GM21723 (cell line): ENCODE measurements around the gene SH3RF2.
"Not testable (repeated sequence)": the region's sequence is repeated elsewhere in the genome, so short reads cannot be mapped to it uniquely, and the experiment has no call there.

ENCODE experiments used
- ATAC-seq: cut with Tn5 transposase; IDR thresholded peaks from one replicate; pipeline ENCODE4 v1.9.1; 2021; ENCODE audit warnings: mild to moderate bottlenecking, moderate library complexity; ENCODE audit not compliant: unreplicated experiment

Gene SH3RF2, protein sequence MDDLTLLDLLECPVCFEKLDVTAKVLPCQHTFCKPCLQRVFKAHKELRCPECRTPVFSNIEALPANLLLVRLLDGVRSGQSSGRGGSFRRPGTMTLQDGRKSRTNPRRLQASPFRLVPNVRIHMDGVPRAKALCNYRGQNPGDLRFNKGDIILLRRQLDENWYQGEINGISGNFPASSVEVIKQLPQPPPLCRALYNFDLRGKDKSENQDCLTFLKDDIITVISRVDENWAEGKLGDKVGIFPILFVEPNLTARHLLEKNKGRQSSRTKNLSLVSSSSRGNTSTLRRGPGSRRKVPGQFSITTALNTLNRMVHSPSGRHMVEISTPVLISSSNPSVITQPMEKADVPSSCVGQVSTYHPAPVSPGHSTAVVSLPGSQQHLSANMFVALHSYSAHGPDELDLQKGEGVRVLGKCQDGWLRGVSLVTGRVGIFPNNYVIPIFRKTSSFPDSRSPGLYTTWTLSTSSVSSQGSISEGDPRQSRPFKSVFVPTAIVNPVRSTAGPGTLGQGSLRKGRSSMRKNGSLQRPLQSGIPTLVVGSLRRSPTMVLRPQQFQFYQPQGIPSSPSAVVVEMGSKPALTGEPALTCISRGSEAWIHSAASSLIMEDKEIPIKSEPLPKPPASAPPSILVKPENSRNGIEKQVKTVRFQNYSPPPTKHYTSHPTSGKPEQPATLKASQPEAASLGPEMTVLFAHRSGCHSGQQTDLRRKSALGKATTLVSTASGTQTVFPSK

DNA sequence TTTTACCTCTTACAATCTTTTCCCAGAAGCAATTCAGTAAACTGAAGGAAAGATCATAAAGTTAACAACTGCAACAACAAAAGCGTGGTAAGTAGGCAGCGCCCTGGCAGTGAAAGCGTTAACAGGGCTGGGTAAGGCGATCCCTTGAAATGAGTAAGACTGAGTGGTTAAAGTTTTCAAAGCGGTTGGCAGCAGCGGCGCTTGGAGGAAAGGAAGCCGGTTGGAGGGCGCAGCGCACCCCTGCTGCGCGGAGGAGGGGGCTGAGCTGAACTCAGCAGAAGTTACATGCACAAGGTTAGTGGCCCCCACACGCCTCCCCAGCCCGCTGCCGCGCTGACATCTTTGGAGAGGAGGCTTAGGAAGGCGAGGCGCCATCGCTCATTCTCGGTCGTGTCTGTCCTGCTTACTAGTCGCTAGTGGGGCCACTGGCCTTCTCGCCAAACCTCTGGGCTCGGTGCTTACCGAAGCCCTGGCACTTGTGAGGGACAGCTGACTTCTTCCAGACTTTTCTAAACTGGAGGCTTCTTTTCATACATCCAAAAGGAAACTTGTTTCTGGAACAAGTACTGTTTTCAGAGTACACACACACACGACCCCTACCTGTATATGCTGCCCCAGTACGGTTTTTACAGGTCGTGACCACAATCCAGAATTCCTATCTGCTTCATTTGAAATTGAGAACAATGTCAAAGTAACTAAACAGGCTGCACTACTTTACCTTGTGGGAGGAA is at the start of gene SH3RF2:
Gene SH3RF2 (plus strand): TSS at position 178 of the 731 bp plus-strand sequence. CDS start 1,351 bp downstream, outside the sequence.
- ATAC-seq = no peak

DNA sequence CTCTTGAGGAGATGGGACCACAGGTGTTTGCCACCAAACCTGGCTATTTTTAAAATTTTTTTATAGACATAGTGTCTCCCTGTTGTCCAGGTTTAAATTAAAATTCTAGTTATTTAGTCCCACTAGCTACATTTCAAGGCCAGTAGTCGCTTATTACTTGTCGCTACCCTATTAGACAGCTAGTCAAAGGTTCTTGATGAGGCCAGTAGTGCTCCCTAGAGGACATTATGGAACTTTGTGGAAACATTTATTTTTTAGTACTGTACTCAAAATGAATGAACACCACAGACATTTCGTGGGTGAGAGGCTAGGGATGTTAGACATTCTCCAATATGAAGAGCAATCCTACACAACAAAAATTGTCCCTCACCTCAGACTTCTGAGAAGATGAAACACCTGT is 49.2 kb upstream of the SH3RF2 start:
- no peak for ATAC-seq

DNA sequence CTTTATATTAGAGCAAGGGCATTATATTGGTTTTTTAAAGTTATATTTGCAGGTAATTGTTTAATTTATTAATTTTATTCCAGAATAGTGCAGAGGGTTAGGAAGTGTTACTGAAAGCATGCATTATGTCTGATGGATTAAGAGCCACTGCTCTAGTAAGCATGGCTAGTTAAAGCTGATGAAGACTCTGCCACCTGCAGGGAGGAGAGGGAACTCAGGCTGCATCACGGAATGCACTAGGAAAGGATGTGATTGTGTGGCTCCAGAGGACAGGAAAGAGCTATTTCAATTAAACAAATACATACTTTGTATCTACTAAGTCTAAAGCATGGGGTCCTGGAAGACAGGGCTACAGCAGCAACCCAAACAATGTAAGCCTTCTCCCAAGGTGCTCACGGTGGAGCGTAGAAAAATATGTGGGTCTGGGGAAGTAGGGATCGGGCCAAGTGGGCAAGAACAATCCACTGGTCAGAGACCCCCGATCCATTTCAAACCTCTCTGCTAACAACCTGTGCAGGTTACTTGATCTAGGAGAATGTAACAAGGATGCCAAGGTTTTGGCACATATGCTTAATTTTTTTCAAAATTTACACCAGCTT is 48.3 kb upstream of the SH3RF2 start:
- ATAC-seq = no peak

DNA sequence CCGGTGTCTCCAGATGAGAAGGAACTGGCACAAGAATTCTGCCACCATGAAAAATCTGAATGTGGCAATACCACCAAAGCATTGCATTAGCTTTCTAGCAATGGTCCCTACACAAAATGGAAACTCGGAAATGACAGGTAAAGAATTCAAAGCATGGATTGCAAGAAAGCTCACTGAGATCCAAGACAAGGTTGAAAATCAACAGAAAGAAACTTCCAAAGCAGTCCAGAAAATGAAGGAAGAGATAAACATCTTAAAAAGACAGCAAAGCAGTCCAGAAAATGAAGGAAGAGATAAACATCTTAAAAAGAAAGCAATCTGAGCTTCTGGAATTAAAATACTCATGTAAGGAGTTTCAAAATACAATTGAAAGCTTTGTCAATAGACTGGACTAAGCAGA is 46.8 kb upstream of the SH3RF2 start:
- ATAC-seq = no peak

DNA sequence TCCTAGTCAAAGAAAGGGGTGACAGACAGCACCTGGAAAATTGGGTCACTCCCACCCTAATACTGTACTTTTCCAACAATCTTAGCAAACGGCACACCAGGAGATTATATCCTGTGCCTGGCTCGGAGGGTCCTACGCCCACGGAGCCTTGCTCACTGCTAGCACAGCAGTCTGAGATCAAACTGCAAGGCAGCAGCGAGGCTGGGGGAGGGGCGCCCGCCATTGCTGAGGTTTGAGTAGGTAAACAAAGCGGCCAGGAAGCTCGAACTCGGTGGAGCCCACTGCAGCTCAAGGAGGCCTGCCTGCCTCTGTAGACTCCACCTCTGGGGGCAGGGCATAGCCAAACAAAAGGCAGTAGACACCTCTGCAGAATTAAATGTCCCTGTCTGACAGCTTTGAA is 45.0 kb upstream of the SH3RF2 start:
- not testable (repeated sequence) for ATAC-seq

DNA sequence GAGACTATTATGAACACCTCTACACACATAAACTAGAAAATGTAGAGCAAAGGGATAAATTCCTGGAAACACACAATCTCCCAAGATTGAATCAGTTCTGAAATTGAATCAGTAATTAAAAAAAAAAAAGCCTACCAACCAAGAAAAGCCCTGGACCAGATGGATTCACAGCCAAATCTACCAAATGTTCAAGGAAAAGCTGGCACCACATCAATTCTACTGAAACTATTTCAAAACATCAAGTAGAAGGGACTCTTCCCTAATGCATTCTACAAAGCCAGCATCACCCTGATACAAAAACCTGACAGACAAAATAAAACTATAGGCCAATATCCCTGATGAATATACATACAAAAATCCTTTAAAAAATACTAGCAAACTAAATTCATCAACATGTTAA is 38.2 kb upstream of the SH3RF2 start:
- ATAC-seq = no peak

DNA sequence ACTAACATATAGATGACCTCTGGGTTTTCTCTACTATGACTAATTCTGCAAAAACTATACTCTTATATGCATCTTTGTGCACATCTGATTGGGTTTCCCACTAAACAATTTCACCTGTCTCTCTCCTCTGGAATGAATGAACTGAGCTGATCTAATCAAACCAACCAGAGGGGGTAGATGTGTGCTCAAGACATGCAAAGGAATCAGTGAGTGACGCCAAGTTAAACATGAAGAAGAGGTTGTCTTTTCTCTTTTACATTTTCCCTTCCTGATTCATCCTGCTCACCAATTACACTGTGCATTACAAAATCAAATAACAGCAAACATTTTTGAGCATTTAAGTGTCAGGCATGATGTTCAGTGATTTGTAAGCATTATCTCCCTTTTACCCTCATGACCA is 34.0 kb upstream of the SH3RF2 start:
- ATAC-seq = no peak

DNA sequence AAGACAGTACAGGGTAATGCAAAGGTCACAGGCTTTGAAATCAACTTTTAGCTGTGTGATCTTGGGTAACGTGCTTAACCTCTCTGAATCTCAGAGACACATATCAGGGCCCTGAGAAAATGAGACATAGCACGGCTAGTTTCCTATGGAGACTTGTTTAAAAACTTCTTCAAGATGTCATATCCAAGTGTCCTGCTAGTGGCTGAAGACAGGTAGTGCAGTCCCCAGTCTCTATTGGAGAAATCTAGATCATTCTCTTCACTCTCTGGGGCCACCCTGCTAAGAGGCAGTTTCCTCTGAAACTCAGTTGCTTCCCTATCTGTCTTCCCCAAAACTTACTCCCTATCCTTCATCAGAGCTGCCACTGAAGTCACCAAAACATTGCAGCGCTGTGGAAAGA is 33.3 kb upstream of the SH3RF2 start:
- no peak for ATAC-seq

DNA sequence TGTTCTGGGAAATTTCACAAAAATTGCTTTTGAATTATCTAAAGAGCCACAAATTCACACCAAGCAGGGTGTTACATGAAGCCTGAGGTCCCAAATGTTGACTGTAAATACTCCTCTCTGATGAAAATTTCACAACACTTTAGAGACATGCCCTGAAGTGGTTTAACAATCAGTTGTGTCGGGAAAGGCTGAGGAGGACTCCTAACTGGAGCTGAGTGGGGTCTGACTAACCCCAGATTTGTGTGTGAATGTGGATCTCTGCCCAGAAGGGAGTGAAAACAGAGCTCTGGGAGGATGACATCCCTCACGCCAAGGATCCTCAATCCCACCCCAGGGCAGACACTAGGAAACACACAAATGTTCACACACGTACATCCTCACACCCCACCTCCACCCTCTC is 32.5 kb upstream of the SH3RF2 start:
- ATAC-seq = no peak

DNA sequence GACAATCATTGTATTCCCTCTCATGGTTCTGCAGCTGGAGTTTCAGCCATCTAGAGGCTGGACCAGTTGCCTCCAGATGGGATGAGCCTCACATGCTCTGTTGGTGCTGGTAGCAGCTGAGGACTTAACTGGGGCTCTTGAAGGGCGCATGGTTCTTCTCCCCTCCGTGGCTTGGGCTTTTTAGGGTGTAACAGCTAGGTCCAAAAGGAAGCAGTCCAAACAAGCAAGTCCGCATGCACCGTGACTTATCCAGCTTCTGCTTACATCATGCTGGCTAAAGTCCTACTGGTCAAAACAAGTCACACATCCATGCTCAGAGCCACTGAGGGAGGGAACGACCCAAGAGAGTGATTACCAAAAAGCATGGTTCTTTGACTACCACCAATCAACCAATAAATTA is 31.6 kb upstream of the SH3RF2 start:
- ATAC-seq = no peak

DNA sequence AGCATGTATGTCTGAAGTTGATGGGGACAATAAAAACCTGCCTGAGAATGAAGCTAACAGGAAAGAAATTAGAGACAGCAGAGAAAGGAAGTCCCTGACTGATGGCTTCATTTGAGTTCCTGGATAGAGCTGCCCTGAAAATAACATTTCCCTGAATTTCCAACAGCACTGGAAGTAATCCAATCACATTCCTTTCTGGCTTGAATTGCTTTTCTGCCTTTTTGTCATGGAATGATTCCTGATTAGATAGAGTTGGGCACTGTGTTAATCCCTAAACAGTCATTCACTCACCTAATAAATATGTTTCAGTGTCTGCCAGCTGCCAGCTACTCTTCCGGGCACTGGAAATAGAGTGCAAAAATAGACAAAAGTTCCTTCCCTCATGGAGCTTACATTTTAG is 30.0 kb upstream of the SH3RF2 start:
- no peak for ATAC-seq

DNA sequence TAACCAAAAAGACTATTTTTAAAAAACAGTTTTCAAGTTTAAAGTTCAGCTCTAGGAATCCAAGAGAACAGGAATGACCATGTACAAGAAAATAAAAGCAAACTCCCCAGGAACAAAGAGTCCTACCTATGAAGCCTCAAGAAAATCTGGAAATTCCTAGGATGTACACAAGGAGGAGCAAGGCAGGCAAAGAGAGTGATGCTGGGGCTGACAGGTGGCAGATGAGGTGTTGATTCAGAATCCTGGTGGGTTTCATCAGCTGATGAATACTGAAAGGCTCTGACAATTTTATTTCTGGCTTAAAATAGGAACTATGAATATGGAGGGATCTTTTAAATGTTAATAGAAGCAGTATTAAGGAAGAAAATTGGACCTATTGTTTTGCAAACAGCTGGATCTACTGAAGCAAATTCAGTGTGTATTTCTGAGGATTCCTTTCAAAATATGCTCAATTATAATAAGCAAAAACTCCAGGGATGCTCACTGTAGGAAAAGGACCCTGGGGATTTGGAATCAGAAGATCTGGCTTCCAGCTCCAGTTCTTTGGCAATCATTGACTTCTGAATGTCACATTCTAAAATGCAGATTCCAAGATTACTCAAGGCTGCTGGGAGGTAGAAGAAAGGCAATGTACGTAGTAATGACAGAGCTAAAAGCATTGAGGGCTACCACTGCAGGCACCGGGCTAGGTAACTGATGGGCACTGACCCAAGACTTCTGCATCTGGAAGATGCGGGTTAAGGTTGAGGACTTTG is 28.0 kb upstream of the SH3RF2 start:
- no peak for ATAC-seq

DNA sequence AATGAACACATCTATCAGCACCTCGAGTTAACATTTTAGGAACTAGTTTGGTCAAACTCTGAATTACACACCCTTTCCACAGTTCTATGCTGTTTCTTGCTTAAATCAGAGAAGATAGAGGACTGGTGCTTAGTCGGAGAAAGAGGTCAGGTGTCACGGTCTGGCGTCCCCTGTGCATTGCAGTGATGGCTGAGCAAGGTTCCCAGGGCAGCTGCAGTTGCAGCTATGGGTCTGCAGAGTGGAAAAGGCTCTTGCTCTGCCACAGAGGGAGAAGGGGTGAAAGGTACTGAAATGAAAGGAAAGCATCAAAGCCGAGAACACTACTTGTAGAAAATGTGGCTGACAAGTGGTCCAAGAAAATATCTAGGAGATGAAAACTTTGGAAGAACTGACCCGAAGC is 25.2 kb upstream of the SH3RF2 start:
- ATAC-seq = no peak

DNA sequence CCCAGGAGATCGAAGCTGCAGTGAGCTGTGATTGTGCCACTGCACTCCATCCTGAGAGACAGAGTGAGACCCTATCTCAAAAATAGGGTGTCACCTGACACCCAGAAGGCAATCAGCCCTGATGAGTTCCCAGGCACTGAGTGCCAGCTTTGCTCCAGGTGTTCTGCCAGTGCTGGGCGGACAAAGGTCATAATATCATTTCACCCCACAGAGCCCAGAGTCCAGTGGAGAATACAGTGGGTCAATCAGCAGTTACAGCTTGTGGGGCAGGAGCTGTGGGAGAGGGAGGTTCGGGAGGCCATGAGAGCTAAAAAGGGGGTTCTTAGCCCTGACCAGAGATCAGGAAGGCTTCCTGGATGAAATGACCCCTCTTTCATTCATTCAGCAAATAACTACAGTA is 24.4 kb upstream of the SH3RF2 start:
- no peak for ATAC-seq

DNA sequence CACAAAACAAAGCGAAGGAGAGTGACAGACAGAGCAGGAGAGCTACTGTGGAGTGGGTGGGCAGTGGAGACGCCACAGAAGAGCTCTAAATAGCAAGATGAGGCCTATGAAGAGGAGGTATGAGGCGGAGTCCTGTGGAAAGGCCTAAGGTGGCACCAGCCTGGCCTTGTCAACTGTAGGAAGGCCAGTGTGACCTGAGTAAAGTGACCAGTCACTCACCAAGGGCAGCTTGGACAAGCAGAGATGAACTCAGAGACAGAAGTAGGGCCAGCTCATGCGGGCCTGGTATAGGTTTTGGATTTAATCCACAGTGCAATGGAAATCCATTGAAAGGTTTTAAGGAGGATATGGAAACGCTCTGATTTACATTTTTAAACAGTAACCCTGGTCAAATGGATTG is 23.8 kb upstream of the SH3RF2 start:
- no peak for ATAC-seq

DNA sequence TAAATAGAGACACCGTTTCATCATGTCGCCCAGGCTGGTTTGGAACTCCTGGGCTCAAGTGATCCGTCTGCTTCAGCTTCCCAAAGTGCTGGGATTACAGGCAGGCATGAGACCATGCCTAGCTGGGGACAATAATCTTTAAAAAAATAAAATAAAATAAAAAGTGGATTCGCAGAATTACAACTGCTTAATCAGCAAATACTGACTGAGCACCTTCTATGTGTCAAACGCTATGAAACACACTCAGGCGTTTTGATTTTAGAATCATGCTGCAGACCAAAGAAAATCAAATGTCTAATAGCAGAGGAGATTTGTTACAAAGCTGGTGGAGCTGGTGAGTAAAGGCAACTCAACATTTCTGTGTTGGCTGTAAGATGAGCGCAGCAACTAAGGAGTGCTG is 22.7 kb upstream of the SH3RF2 start:
- ATAC-seq = no peak

DNA sequence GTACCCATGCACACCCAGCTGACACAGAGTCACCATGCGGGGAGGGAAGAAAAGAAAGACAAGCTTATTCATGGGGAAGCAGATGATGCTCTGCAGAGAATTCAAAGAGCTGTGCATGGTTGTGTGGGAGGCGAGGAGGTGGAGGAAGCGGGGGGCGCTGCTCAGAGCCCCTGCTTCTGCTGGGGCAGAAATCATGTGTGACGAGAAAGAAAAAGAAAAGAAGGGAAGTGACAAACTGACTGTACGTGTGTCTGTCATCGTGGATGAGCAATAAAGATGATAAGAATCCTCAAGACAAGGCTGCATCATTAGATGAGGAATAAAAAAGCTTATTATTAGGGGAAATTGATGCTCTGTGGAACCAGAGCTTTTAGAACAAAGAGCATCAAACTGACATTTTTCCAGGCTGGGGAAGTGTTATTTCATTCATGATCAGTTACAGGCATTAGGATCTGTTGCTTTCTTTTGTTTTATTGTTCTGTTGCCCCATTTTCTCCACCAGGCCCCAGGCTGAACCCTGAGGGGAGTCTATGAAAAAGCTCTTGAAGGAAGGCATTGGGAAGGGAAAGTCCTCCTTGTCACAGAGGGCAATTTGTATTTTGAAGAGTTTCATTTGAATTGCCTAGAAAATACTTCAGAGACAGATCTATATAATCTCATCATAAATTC is 20.3 kb upstream of the SH3RF2 start:
- ATAC-seq = no peak

DNA sequence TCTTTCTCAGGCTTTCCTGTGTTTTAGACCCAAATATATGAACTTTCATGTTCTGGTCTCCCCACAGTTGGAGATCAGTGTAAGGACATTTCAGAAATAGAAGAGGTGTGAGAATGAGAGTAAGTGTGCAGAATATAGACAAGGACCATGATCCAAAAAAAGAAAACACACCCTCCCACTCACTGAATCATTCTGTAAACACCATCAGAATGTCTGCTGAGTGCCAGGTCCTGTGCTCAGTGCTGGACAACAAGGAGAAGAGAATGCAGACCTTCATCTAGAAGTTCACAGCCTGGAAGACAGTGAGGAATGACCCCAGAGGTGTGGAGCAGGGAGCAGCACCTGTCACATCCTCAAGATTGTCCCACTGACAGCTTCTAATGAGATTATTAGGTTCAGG is 19.1 kb upstream of the SH3RF2 start:
- ATAC-seq = no peak

DNA sequence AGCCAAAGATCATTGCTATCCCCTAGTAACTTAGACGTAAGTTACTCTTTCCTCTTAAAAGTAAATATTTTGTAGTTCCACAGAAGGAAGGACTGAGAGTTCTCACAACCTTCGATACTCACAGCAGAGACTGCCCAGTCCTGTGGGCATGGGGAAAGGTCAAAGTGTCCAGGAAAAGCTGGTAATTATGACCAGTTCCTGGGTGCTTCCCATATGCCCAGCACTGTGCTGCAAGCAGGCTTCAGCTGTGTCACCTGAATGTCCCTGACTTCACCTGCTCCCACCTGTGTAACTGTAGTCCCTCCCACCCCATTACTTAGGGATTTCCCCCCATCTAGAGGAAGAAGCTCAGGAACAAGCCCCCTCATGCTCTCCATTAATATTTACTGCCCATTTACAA is 18.0 kb upstream of the SH3RF2 start:
- no peak for ATAC-seq

DNA sequence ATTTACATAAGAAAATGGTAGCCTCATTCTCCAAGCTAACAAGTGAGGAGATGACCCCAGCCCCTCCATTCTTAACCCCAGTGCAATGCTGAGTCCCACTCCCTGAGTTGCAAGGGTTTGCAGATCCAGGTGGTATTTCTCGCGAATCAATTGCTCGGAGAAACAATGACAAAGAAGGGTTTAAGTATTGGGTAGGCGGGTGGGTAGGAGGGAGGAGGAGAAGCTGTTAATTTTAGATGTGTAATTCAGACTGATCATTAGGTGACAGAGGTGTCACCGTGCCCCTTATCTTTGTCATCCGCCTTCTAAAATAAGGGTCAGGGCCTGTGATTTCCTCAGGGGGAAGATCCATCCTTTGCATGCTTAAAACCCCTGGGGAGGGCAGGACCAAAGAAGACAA is 17.0 kb upstream of the SH3RF2 start:
- no peak for ATAC-seq
